Aorta (tissue), 5 donors: Measurements from ENCODE around the gene SYS1. TPM values are rescaled to one million over a fixed set of nuclear protein-coding genes. Genes with fewer than 3 reads are reported as not detected.

Experiments
- ATAC-seq: fragments of 200-7000 bp; cut with Tn5 transposase; one replicate; pipeline ENCODE4 v1.9.1; 2022; ENCODE audit warnings: moderate library complexity; ENCODE audit not compliant: low FRiP score
- DNase-seq, 2 donors: peaks; one replicate each; pipeline ENCODE4 v3.0.0-alpha.2; 2020
- H3K27ac ChIP-seq, 2 donors: one replicate each; pipeline ENCODE4 v1.5.1; 2013; ENCODE audit warnings: low read length in 2 of 2, mild to moderate bottlenecking in 2 of 2, moderate library complexity in 2 of 2, control low read depth in 1 of 2, inconsistent platforms in 1 of 2, low read depth in 1 of 2
- H3K27me3 ChIP-seq, 2 donors: one replicate each; pipeline ENCODE4 v1.6.1; 2013; ENCODE audit warnings: control low read depth in 1 of 2, low read length in 1 of 2, mild to moderate bottlenecking in 1 of 2, moderate library complexity in 1 of 2; ENCODE audit not compliant: insufficient read depth in 2 of 2, control insufficient read depth in 1 of 2
- H3K36me3 ChIP-seq, 2 donors: one replicate each; pipeline ENCODE4 v1.6.1; 2013; ENCODE audit warnings: control low read depth in 1 of 2, low read length in 1 of 2, mild to moderate bottlenecking in 1 of 2; ENCODE audit not compliant: insufficient read depth in 2 of 2, control insufficient read depth in 1 of 2
- H3K4me1 ChIP-seq, 2 donors: one replicate each; pipeline ENCODE4 v1.6.1; 2013; ENCODE audit warnings: low read length in 2 of 2, control low read depth in 1 of 2, mild to moderate bottlenecking in 1 of 2, moderate library complexity in 1 of 2; ENCODE audit not compliant: insufficient read depth in 2 of 2, control insufficient read depth in 1 of 2
- H3K4me3 ChIP-seq, 2 donors: one replicate each; pipeline ENCODE4 v1.5.1; 2013; ENCODE audit warnings: low read length in 2 of 2, control low read depth in 1 of 2, mild to moderate bottlenecking in 1 of 2
- H3K9me3 ChIP-seq: one replicate; pipeline ENCODE4 v1.6.1; 2013; ENCODE audit warnings: mild to moderate bottlenecking, low read length; ENCODE audit not compliant: control insufficient read depth
- WGBS, 2 donors: extraction: QIAGEN DNeasy Blood & Tissue Kit; methylation state at CpG; one replicate each; pipeline ENCODE4 v1.1.7; 2013; 5-methylcytosine and 5-hydroxymethylcytosine counted together
- intact Hi-C, 2 donors: fragments of 100-400 bp; cut with DNase I; formaldehyde crosslinking; loops; one replicate each; pipeline versions ENCODE4 v1.14.2 to v1.15.0; 2022
- polyA plus RNA-seq, 2 donors: library from polyadenylated mRNA; stranded (reverse); fragments of 200-250 nt; gene quantifications; one replicate each; pipeline ENCODE4 v1.2.3, GENCODE V29; 2013
- total RNA-seq, 2 donors: library from RNA; stranded (reverse); fragmentation: NEBNext Ultra II Directional; extraction: Animal tissue kit (Norgen Biotek cat#: 25700); gene quantifications; one replicate each; pipeline ENCODE4 v1.2.1, GENCODE V29; 2021
- donor health status: healthy with polysubstance abuse.
- donor health status: Bipolar disorder and iron deficiency.
- donor health status: DM: no; HTN: no; CAD: no.
- donor health status: DM: no; HTN: no; CAD: no.
- donor health status: DM: yes; HTN: yes; CAD: no.

SYS1 gene
- total and polyA plus RNA-seq, 4 donors, result 14.3 to 25.0 (median 17.4) TPM

GRCh38 chr20:45407783-45408645 is 45.1 kb downstream of the SYS1 start, which contains the start of gene DBNDD2:
Gene DBNDD2 (plus strand): TSS chr20:45408289. CDS start chr20:45408468, 179 bp downstream.
- DNase-seq, result peak in 1 of 2 donors; percentile 57
- intact Hi-C loops, result no loop called here

GRCh38 chr20:45408646-45409213 is 45.8 kb downstream of the SYS1 start:
- H3K4me1 ChIP-seq, result peaks cover 2 to 9% of the 10 kb centered on the region in 2 donors
- WGBS, 2 donors, result 68 to 70% methylated on average over 7 of the region's 7 CpGs
- intact Hi-C loops, result no loop called here

More at GRCh38 chr20:45407783-45408645, 45.1 kb downstream of the SYS1 start, which contains the start of gene DBNDD2:
- no peaks in the 10 kb centered on the region for H3K27me3 ChIP-seq
- no peaks in the 10 kb centered on the region for H3K9me3 ChIP-seq
- 58 to 62% methylated on average over 21 of the region's 21 CpGs for WGBS, 2 donors
- ATAC-seq, result no peak
- peaks cover 8 to 9% of the 10 kb centered on the region in 2 donors for H3K36me3 ChIP-seq
- peak within 1 kb of the TSS; percentile 68 to 95 for H3K27ac ChIP-seq
- H3K4me1 ChIP-seq, result peaks cover 2 to 9% of the 10 kb centered on the region in 2 donors
- H3K4me3 ChIP-seq, result peak within 1 kb of the TSS; percentile 76 to 85

GRCh38 chr20:45409521-45410272 is 46.7 kb downstream of the SYS1 start:
- DNase-seq (no peak), ATAC-seq (no peak)
- intact Hi-C loops, result no loop called here
- H3K4me1 ChIP-seq, result peaks cover 2 to 9% of the 10 kb centered on the region in 2 donors
- H3K4me3 ChIP-seq, result no peak overlapping the region
- H3K36me3 ChIP-seq, result peaks cover 8 to 9% of the 10 kb centered on the region in 2 donors
- H3K9me3 ChIP-seq, result no peaks in the 10 kb centered on the region
- 70 to 71% methylated on average over 7 of the region's 7 CpGs for WGBS, 2 donors
- H3K27ac ChIP-seq, result no peak overlapping the region
- H3K27me3 ChIP-seq, result no peaks in the 10 kb centered on the region

More at GRCh38 chr20:45408646-45409213, 45.8 kb downstream of the SYS1 start:
- DNase-seq, result peak in 1 of 2 donors; percentile 60
- Histone ChIP-seq H3K9me3 (no peaks in the 10 kb centered on the region), H3K4me3 (no peak overlapping the region), H3K27me3 (no peaks in the 10 kb centered on the region), H3K36me3 (peaks cover 8 to 9% of the 10 kb centered on the region in 2 donors), H3K27ac (peak overlapping the region; percentile 33 to 95)
- ATAC-seq, result no peak

GRCh38 chr20:45410887-45411286 is 47.9 kb downstream of the SYS1 start:
- Histone ChIP-seq H3K27ac (no peak overlapping the region), H3K36me3 (peaks cover 8 to 9% of the 10 kb centered on the region in 2 donors), H3K9me3 (no peaks in the 10 kb centered on the region), H3K27me3 (no peaks in the 10 kb centered on the region), H3K4me3 (no peak overlapping the region), H3K4me1 (peaks cover 2 to 9% of the 10 kb centered on the region in 2 donors)
- DNase-seq (no peak), ATAC-seq (no peak)
- intact Hi-C loops, result no loop called here
- WGBS, 2 donors, result 34 to 41% methylated on average over 8 of the region's 8 CpGs

GRCh38 chr20:45412653-45413052 is 49.7 kb downstream of the SYS1 start:
- 60 to 64% methylated on average over 5 of the region's 5 CpGs for WGBS, 2 donors

GRCh38 chr20:45413479-45413878 is 50.5 kb downstream of the SYS1 start:
- DNase-seq (no peak), ATAC-seq (no peak)
- Histone ChIP-seq H3K4me1 (peaks cover 2% of the 10 kb centered on the region in 2 donors), H3K4me3 (no peak overlapping the region), H3K36me3 (peaks cover 7 to 9% of the 10 kb centered on the region in 2 donors), H3K27me3 (no peaks in the 10 kb centered on the region), H3K27ac (no peak overlapping the region), H3K9me3 (no peaks in the 10 kb centered on the region)
- intact Hi-C loops, result no loop called here
- WGBS, 2 donors, result 65 to 71% methylated on average over 3 of the region's 3 CpGs

More at GRCh38 chr20:45412653-45413052, 49.7 kb downstream of the SYS1 start:
- H3K4me1 ChIP-seq, result peaks cover 2 to 9% of the 10 kb centered on the region in 2 donors
- H3K36me3 ChIP-seq, result peaks cover 8 to 9% of the 10 kb centered on the region in 2 donors
- no peak overlapping the region for H3K4me3 ChIP-seq
- DNase-seq (no peak), ATAC-seq (no peak)
- intact Hi-C loops, result no loop called here
- no peaks in the 10 kb centered on the region for H3K27me3 ChIP-seq
- no peak overlapping the region for H3K27ac ChIP-seq
- H3K9me3 ChIP-seq, result no peaks in the 10 kb centered on the region

GRCh38 chr20:45415822-45416637 is 53.1 kb downstream of the SYS1 start, which contains the start of gene PIGT:
Gene PIGT (plus strand): TSS chr20:45416141. CDS start chr20:45416157, 16 bp downstream.
- 0 to 1% methylated on average over 50 to 52 of the region's 52 CpGs for WGBS, 2 donors
- Histone ChIP-seq H3K4me3 (peak within 1 kb of the TSS; percentile 57 to 82), H3K27ac (peak within 1 kb of the TSS; percentile 44 to 71), H3K27me3 (no peaks in the 10 kb centered on the region), H3K4me1 (no peaks in the 10 kb centered on the region), H3K9me3 (no peaks in the 10 kb centered on the region), H3K36me3 (peaks cover under 1 to 3% of the 10 kb centered on the region in 2 donors)
- ATAC-seq (peak; percentile 93), DNase-seq (peak; percentile 92 to 93)
- intact Hi-C loops, result loop anchor here in 1 of 2 donors (5.0 kb wide), 2 partner anchors 44 to 79 kb away; no protein-coding TSS in a partner anchor
